Measurements from ENCODE around the gene AGRN. TPM values are rescaled to one million over a fixed set of nuclear protein-coding genes. Genes with fewer than 3 reads are reported as not detected.

AGRN gene
- total RNA-seq, 3 donors from 2014 or later (not counting 1 experiment from before 2014, with no cell fraction given), result 4.1 to 5.0 (median 4.6) TPM

GRCh38 chr1:1047963-1048362 lies 28.0 kb downstream of the AGRN start:
- 87% methylated on average over 22 of the region's 25 CpGs for WGBS (ENCODE audit: insufficient coverage)

GRCh38 chr1:1048765-1049164 lies 28.8 kb downstream of the AGRN start:
- Histone ChIP-seq H3K27ac (ENCODE audit: low read length) (no peak overlapping the region), H3K36me3 (ENCODE audit: control insufficient read depth, insufficient read depth, low read length) (no peaks in the 10 kb centered on the region), H3K4me1 (ENCODE audit: control insufficient read depth, insufficient read depth, low read length) (no peaks in the 10 kb centered on the region), H3K4me3 (ENCODE audit: low read length) (no peak overlapping the region), H3K27me3 (ENCODE audit: control insufficient read depth, insufficient read depth, low read length) (no peaks in the 10 kb centered on the region), H3K9me3 (ENCODE audit: control insufficient read depth, insufficient read depth, low read length) (no peaks in the 10 kb centered on the region)
- intact Hi-C loops (cut with micrococcal nuclease), result no loop called here
- 94% methylated on average over 17 of the region's 28 CpGs for WGBS (ENCODE audit: insufficient coverage)
- Mint-ChIP-seq H3K27me3 (ENCODE audit: low read depth in 2 of 2) (no peaks in the 10 kb centered on the region), H3K4me1 (no peaks in the 10 kb centered on the region), H3K9me3 (no peaks in the 10 kb centered on the region), H3K36me3 (no peaks in the 10 kb centered on the region), H3K4me3 (no peak overlapping the region), H3K27ac (no peak overlapping the region)
- DNase-seq (no peak), ATAC-seq (no peak)
- no peak for TF ChIP-seq CTCF (IDR thresholded peaks at IDR 0.05)

More at GRCh38 chr1:1047963-1048362, 28.0 kb downstream of the AGRN start:
- H3K4me3 ChIP-seq (ENCODE audit: low read length), result no peak overlapping the region
- no peak for DNase-seq
- H3K27me3 Mint-ChIP-seq (ENCODE audit: low read depth in 2 of 2), result no peaks in the 10 kb centered on the region
- no peak overlapping the region for H3K4me3 Mint-ChIP-seq
- no peak for TF ChIP-seq CTCF (IDR thresholded peaks at IDR 0.05)
- H3K4me1 Mint-ChIP-seq, result no peaks in the 10 kb centered on the region
- H3K27ac ChIP-seq (ENCODE audit: low read length), result no peak overlapping the region
- no peaks in the 10 kb centered on the region for H3K36me3 ChIP-seq (ENCODE audit: control insufficient read depth, insufficient read depth, low read length)
- no peaks in the 10 kb centered on the region for H3K9me3 ChIP-seq (ENCODE audit: control insufficient read depth, insufficient read depth, low read length)
- H3K9me3 Mint-ChIP-seq, result no peaks in the 10 kb centered on the region
- ATAC-seq, result no peak
- no peaks in the 10 kb centered on the region for H3K27me3 ChIP-seq (ENCODE audit: control insufficient read depth, insufficient read depth, low read length)
- no peak overlapping the region for H3K27ac Mint-ChIP-seq
- H3K36me3 Mint-ChIP-seq, result no peaks in the 10 kb centered on the region
- intact Hi-C loops (cut with micrococcal nuclease), result no loop called here
- H3K4me1 ChIP-seq (ENCODE audit: control insufficient read depth, insufficient read depth, low read length), result no peaks in the 10 kb centered on the region

- DNase-seq, result no peak
- H3K27ac ChIP-seq (ENCODE audit: low read length), result no peak overlapping the region
- no peaks in the 10 kb centered on the region for H3K4me1 ChIP-seq (ENCODE audit: control insufficient read depth, insufficient read depth, low read length)
- no peaks in the 10 kb centered on the region for H3K9me3 ChIP-seq (ENCODE audit: control insufficient read depth, insufficient read depth, low read length)
- no peak for TF ChIP-seq CTCF (IDR thresholded peaks at IDR 0.05)
- no peak overlapping the region for H3K27ac Mint-ChIP-seq
- H3K36me3 ChIP-seq (ENCODE audit: control insufficient read depth, insufficient read depth, low read length), result no peaks in the 10 kb centered on the region
- no peak overlapping the region for H3K4me3 ChIP-seq (ENCODE audit: low read length)
- H3K27me3 Mint-ChIP-seq (ENCODE audit: low read depth in 2 of 2), result no peaks in the 10 kb centered on the region
- H3K4me1 Mint-ChIP-seq, result no peaks in the 10 kb centered on the region
- H3K36me3 Mint-ChIP-seq, result no peaks in the 10 kb centered on the region
- no peak overlapping the region for H3K4me3 Mint-ChIP-seq
- ATAC-seq, result no peak
- WGBS (ENCODE audit: insufficient coverage), result 92% methylated on average over 57 of the region's 57 CpGs
- no peaks in the 10 kb centered on the region for H3K9me3 Mint-ChIP-seq
- intact Hi-C loops (cut with micrococcal nuclease), result no loop called here
- H3K27me3 ChIP-seq (ENCODE audit: control insufficient read depth, insufficient read depth, low read length), result no peaks in the 10 kb centered on the region
Measured at GRCh38 chr1:1049318-1050165, 29.6 kb downstream of the AGRN start.
